Trophoblast cell (in vitro differentiated cells and primary cell): ENCODE measurements around the gene OPALIN.

ENCODE experiments used
- DNase-seq, 2 donors: peaks; one replicate each; pipeline ENCODE4 v3.0.0-alpha.2; 2016
- H2AFZ ChIP-seq: 2 replicates; pipeline ENCODE4 v1.6.1; 2013; ENCODE audit warnings: low read length, moderate library complexity, mild to moderate bottlenecking; ENCODE audit not compliant: insufficient read depth, poor library complexity
- H2AK5ac ChIP-seq: 2 replicates; pipeline ENCODE4 v1.6.1; 2013; ENCODE audit warnings: mild to moderate bottlenecking, low read length
- H2BK120ac ChIP-seq: 2 replicates; pipeline ENCODE4 v1.6.1; 2013; ENCODE audit warnings: low read length, mild to moderate bottlenecking, moderate library complexity; ENCODE audit not compliant: insufficient read depth, poor library complexity
- H2BK12ac ChIP-seq: 2 replicates; pipeline ENCODE4 v1.6.1; 2013; ENCODE audit warnings: mild to moderate bottlenecking, low read length, moderate library complexity
- H2BK5ac ChIP-seq: 2 replicates; pipeline ENCODE4 v1.6.1; 2013; ENCODE audit warnings: low read length, low read depth, moderate library complexity, mild to moderate bottlenecking; ENCODE audit not compliant: poor library complexity
- H3K14ac ChIP-seq: 2 replicates; pipeline ENCODE4 v1.6.1; 2013; ENCODE audit warnings: mild to moderate bottlenecking, low read length
- H3K18ac ChIP-seq: 2 replicates; pipeline ENCODE4 v1.6.1; 2013; ENCODE audit warnings: mild to moderate bottlenecking, low read length
- H3K23ac ChIP-seq: 2 replicates; pipeline ENCODE4 v1.6.1; 2013; ENCODE audit warnings: low read length
- H3K27ac ChIP-seq: 2 replicates; pipeline ENCODE4 v1.5.1; 2013; ENCODE audit warnings: low read depth, mild to moderate bottlenecking, inconsistent platforms, low read length, moderate library complexity
- H3K27me3 ChIP-seq: 2 replicates; pipeline ENCODE4 v1.6.1; 2013; ENCODE audit warnings: inconsistent platforms, mild to moderate bottlenecking, low read length, moderate library complexity; ENCODE audit not compliant: insufficient read depth
- H3K36me3 ChIP-seq, 2 experiments: 1 replicate in 1 of 2; 2 replicates in 1 of 2; pipeline ENCODE4 v1.6.1; 2013; ENCODE audit warnings: low read length in 2 of 2, mild to moderate bottlenecking in 2 of 2, moderate library complexity in 1 of 2; ENCODE audit not compliant: insufficient read depth in 2 of 2, control insufficient read depth in 1 of 2
- H3K4ac ChIP-seq: 2 replicates; pipeline ENCODE4 v1.6.1; 2013; ENCODE audit warnings: low read depth, mild to moderate bottlenecking, low read length, moderate library complexity
- H3K4me1 ChIP-seq, 2 experiments: 1 replicate in 1 of 2; 2 replicates in 1 of 2; pipeline ENCODE4 v1.6.1; 2013; ENCODE audit warnings: low read length in 2 of 2, mild to moderate bottlenecking in 2 of 2, moderate library complexity in 1 of 2; ENCODE audit not compliant: insufficient read depth in 2 of 2, control insufficient read depth in 1 of 2
- H3K4me2 ChIP-seq: 2 replicates; pipeline ENCODE4 v1.6.1; 2013; ENCODE audit warnings: inconsistent platforms, mild to moderate bottlenecking, low read length, moderate library complexity
- H3K4me3 ChIP-seq: 2 replicates; pipeline ENCODE4 v1.5.1; 2013; ENCODE audit warnings: mild to moderate bottlenecking, low read depth, low read length, inconsistent platforms
- H3K79me1 ChIP-seq: one replicate; pipeline ENCODE4 v1.6.1; 2013; ENCODE audit warnings: low read length
- H3K79me2 ChIP-seq: 2 replicates; pipeline ENCODE4 v1.6.1; 2013; ENCODE audit warnings: low read length, mild to moderate bottlenecking; ENCODE audit not compliant: control insufficient read depth, insufficient read depth, poor library complexity
- H3K9ac ChIP-seq: 2 replicates; pipeline ENCODE4 v1.6.1; 2013; ENCODE audit warnings: mild to moderate bottlenecking, low read length
- H3K9me3 ChIP-seq: 2 replicates; pipeline ENCODE4 v1.6.1; 2013; ENCODE audit warnings: low read depth, mild to moderate bottlenecking, control low read depth, inconsistent platforms, low read length; ENCODE audit not compliant: insufficient read depth
- H4K12ac ChIP-seq: 2 replicates; pipeline ENCODE4 v1.6.1; 2013; ENCODE audit warnings: low read depth, mild to moderate bottlenecking, low read length, moderate library complexity
- H4K8ac ChIP-seq: 2 replicates; pipeline ENCODE4 v1.6.1; 2013; ENCODE audit warnings: low read depth, mild to moderate bottlenecking, low read length, moderate library complexity
- H4K91ac ChIP-seq: one replicate; pipeline ENCODE4 v1.6.1; 2013; ENCODE audit warnings: low read depth, mild to moderate bottlenecking, low read length, moderate library complexity
- WGBS: extraction: QIAGEN DNeasy Blood & Tissue Kit; methylation state at CpG from one replicate; pipeline ENCODE4 v1.1.7; 2013; ENCODE audit warnings: missing lambda C conversion rate; ENCODE audit not compliant: insufficient read length, insufficient coverage; ENCODE audit errors: extremely low coverage; 5-methylcytosine and 5-hydroxymethylcytosine counted together

Gene OPALIN

DNA sequence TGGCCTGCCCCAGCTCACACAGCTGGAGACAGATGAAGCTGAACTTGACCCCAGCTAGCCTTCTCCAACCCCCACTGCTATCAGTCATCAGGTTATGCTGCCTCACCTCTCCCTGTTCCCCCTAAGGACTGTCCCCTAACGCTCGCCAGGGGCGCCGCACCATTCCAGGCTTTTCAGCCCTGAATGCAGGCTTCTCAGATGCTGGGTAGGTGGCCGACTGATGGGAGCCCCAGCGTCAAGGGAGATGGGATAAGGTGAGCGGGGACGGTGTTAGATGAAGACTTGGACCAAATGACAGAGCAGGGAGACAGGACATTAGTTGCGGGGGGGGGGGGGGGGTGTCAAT lies 15.8 kb upstream of the OPALIN start:
- no peak overlapping the region for H4K12ac ChIP-seq
- H3K14ac ChIP-seq = no peak overlapping the region
- no peaks in the 10 kb centered on the region for H3K79me2 ChIP-seq
- H3K4me1 ChIP-seq = peaks cover 3 to 4% of the 10 kb centered on the region in 2 experiments
- peak overlapping the region; percentile 88 for H3K4me2 ChIP-seq
- no peak overlapping the region for H3K23ac ChIP-seq
- no peak overlapping the region for H2BK120ac ChIP-seq
- H2AK5ac ChIP-seq = no peak overlapping the region
- no peak overlapping the region for H2BK5ac ChIP-seq
- H4K91ac ChIP-seq = no peak overlapping the region
- no peak overlapping the region for H3K9ac ChIP-seq
- H3K4me3 ChIP-seq = no peak overlapping the region
- H3K79me1 ChIP-seq = no peaks in the 10 kb centered on the region
- no peak overlapping the region for H3K18ac ChIP-seq
- H3K36me3 ChIP-seq = no peaks in the 10 kb centered on the region
- H3K27ac ChIP-seq = no peak overlapping the region
- H3K9me3 ChIP-seq = peaks cover 2% of the 10 kb centered on the region
- no peak overlapping the region for H2BK12ac ChIP-seq
- no peak overlapping the region for H3K4ac ChIP-seq
- DNase-seq = no peak
- H2AFZ ChIP-seq = no peak overlapping the region
- no CpG with 5 or more reads among the region's 9 CpGs for WGBS
- no peaks in the 10 kb centered on the region for H3K27me3 ChIP-seq
- H4K8ac ChIP-seq = no peak overlapping the region

DNA sequence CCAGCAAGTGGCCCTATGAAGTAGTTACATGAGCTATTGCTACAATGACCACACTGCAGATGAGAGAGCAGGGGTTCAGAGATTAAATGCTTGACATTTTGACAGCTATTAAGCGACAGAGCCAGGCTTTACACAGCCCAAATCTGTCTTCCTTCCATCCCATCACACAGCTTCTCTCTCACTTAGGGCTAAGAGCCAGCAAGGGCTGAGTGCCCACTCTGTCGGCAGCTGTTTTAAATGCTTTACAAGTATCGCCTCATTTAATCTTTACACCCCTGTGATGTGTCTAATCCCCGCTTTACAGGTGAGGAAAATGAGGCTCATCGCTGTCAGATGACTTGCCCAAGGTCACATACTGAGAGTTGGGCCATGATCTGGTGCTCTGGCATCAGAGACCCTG lies 15.2 kb upstream of the OPALIN start:
- no peak overlapping the region for H2BK120ac ChIP-seq
- H3K23ac ChIP-seq = no peak overlapping the region
- H3K9me3 ChIP-seq = peaks cover 2% of the 10 kb centered on the region
- DNase-seq = no peak
- H4K12ac ChIP-seq = no peak overlapping the region
- H3K4me3 ChIP-seq = no peak overlapping the region
- no peak overlapping the region for H3K4me2 ChIP-seq
- H2BK12ac ChIP-seq = no peak overlapping the region
- H3K79me1 ChIP-seq = no peaks in the 10 kb centered on the region
- H3K9ac ChIP-seq = no peak overlapping the region
- no peak overlapping the region for H3K27ac ChIP-seq
- no peaks in the 10 kb centered on the region for H3K27me3 ChIP-seq
- no peak overlapping the region for H3K18ac ChIP-seq
- H3K4ac ChIP-seq = no peak overlapping the region
- peaks cover 3 to 4% of the 10 kb centered on the region in 2 experiments for H3K4me1 ChIP-seq
- no peaks in the 10 kb centered on the region for H3K36me3 ChIP-seq
- no peaks in the 10 kb centered on the region for H3K79me2 ChIP-seq
- H4K91ac ChIP-seq = no peak overlapping the region
- no peak overlapping the region for H2BK5ac ChIP-seq
- no peak overlapping the region for H2AFZ ChIP-seq
- WGBS = no CpG with 5 or more reads among the region's 5 CpGs
- H3K14ac ChIP-seq = no peak overlapping the region
- no peak overlapping the region for H4K8ac ChIP-seq
- H2AK5ac ChIP-seq = no peak overlapping the region

DNA sequence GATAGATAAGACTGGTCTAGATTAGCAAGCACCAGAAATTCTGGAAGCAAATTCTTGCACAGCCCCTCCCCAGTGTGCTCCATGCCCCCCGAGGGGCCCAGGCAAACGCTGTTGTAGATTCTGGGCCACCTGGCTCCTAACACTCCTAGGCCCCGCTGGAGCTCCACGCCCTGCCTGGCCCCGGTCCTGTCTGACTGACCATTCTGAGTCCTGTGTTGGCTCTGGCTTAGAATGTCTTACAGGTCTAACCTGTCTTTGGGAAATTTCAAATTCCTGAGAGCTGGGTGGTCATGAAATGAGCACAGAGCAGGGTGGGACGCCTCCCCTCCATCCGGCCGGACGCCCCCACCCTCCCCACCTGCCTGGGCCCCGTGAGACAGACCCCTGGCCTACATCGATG lies 12.6 kb upstream of the OPALIN start:
- no peak overlapping the region for H3K14ac ChIP-seq
- no peak overlapping the region for H2BK5ac ChIP-seq
- WGBS = no CpG with 5 or more reads among the region's 11 CpGs
- peaks cover 2% of the 10 kb centered on the region for H3K9me3 ChIP-seq
- no peak overlapping the region for H2AFZ ChIP-seq
- no peak overlapping the region for H3K9ac ChIP-seq
- no peak overlapping the region for H3K27ac ChIP-seq
- no peak for DNase-seq
- H3K4ac ChIP-seq = no peak overlapping the region
- no peak overlapping the region for H3K18ac ChIP-seq
- peaks cover 3 to 4% of the 10 kb centered on the region in 2 experiments for H3K4me1 ChIP-seq
- H2BK12ac ChIP-seq = no peak overlapping the region
- H4K8ac ChIP-seq = no peak overlapping the region
- no peaks in the 10 kb centered on the region for H3K36me3 ChIP-seq
- H3K79me1 ChIP-seq = no peaks in the 10 kb centered on the region
- no peak overlapping the region for H2BK120ac ChIP-seq
- H3K4me2 ChIP-seq = no peak overlapping the region
- H3K23ac ChIP-seq = no peak overlapping the region
- no peak overlapping the region for H3K4me3 ChIP-seq
- H3K79me2 ChIP-seq = no peaks in the 10 kb centered on the region
- H4K12ac ChIP-seq = no peak overlapping the region
- no peak overlapping the region for H2AK5ac ChIP-seq
- no peak overlapping the region for H4K91ac ChIP-seq
- H3K27me3 ChIP-seq = no peaks in the 10 kb centered on the region

DNA sequence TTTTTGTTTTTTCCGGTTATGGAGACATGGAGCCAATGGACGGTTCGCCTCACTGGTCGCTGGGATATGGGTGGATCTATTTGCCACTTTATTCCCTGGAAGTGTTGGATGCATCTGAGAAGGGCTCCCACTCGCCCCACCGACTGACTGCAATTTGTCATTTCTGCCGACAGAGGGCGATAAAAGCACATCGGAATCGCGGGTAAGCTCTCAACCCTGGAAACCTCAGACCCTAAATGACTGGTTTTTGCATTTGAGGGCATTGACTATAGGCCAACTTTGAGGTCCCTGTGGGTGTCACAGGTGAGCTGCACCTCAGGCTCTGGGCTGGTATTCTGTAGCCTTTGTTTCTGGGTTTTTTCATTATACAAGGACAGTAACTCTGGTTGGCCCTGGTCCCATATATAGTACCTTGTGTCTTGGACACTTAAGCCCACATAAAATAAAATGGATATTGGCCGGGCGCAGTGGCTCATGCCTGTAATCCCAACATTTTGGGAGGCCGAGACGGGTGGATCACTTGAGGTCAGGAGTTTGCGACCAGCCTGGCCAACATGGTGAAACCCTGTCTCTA lies 11.9 kb upstream of the OPALIN start:
- Histone ChIP-seq H4K91ac (no peak overlapping the region), H2BK12ac (no peak overlapping the region), H3K27me3 (no peaks in the 10 kb centered on the region), H2AK5ac (no peak overlapping the region), H3K79me2 (no peaks in the 10 kb centered on the region), H2BK5ac (no peak overlapping the region), H4K8ac (no peak overlapping the region), H3K14ac (no peak overlapping the region), H2BK120ac (no peak overlapping the region), H3K27ac (no peak overlapping the region), H3K4me3 (no peak overlapping the region), H3K4me2 (no peak overlapping the region), H3K4ac (no peak overlapping the region), H3K4me1 (peaks cover 4 to 6% of the 10 kb centered on the region in 2 experiments), H3K9ac (no peak overlapping the region), H3K9me3 (peaks cover 2% of the 10 kb centered on the region), H2AFZ (no peak overlapping the region), H3K23ac (no peak overlapping the region), H3K18ac (no peak overlapping the region), H3K36me3 (no peaks in the 10 kb centered on the region), H3K79me1 (peaks cover 2% of the 10 kb centered on the region), H4K12ac (no peak overlapping the region)
- peak; percentile 40 to 85 for DNase-seq
- WGBS = no CpG with 5 or more reads among the region's 16 CpGs
